ENCODE data around the gene BMP4.

BMP4 gene

DNA sequence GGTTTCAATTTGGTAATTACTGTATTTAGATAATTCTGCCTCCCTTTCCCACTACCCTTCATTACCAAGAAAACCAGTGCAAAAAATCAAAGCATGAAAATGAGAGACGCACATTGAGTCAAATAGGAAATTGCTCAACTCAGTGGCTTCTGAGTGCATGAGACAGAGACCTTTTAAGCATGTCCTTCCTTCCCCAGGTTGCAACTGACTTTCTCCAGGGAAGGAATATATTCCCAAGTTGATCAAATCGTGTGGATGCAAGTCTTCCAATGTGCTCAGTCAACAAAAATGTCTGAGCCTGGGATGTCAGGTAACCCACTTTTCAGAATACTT is 12.9 kb downstream of the BMP4 start:
- DNase-seq = no peak

GRCh38 chr14:53942970-53943750 is 13.5 kb downstream of the BMP4 start:
- DNase-seq = no peak

- no peak for DNase-seq
Measured at GRCh38 chr14:53938136-53938837, 18.3 kb downstream of the BMP4 start.

DNA sequence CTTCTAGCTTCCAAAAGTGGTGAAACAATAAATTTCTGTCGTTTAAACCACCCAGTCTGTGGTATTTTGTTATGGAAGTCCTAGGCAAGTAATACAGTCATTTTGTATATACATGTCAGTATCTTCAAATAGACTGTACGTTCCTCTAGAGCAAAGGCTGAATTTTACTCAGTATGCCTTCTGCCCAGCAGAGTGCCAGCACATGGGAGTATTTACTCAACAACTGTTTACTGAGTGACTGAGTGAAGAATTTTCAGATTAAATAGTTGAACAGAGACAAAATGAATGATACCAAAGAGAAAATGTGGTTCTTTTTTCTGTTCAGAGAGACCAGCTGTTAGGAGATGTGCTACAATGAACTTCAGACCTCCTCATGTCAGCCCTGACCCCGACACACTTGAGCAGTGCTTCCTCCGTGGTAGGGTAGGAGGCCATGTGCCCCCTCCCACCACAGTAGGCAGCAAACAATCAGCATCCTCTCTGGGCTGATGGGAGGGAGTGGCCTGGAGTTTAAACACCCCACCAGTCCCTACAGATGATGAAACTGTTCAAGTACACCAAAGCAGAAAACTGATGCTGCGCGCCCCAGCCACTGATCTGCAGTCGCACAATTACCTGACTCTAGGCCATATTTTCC is 21.7 kb downstream of the BMP4 start:
- DNase-seq = no peak

DNA sequence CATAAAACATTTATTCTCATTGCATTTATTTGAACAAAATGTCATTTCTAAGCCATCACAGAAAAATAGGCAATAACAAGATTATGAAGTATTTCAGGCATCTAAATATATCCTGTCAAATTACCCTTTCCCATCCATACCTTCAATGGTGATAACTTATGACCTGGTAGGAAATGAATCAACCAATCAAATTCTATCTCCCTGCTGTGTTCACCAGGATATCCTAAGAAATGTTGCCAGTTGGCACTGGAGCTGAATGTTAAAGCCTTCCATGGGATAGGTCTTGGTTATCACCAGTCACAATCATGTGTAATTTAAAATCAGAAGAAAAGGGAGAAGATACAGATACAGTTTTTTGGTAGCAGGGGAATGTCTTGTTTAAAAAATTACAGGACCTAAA is 23.7 kb downstream of the BMP4 start:
- DNase-seq = no peak

DNA sequence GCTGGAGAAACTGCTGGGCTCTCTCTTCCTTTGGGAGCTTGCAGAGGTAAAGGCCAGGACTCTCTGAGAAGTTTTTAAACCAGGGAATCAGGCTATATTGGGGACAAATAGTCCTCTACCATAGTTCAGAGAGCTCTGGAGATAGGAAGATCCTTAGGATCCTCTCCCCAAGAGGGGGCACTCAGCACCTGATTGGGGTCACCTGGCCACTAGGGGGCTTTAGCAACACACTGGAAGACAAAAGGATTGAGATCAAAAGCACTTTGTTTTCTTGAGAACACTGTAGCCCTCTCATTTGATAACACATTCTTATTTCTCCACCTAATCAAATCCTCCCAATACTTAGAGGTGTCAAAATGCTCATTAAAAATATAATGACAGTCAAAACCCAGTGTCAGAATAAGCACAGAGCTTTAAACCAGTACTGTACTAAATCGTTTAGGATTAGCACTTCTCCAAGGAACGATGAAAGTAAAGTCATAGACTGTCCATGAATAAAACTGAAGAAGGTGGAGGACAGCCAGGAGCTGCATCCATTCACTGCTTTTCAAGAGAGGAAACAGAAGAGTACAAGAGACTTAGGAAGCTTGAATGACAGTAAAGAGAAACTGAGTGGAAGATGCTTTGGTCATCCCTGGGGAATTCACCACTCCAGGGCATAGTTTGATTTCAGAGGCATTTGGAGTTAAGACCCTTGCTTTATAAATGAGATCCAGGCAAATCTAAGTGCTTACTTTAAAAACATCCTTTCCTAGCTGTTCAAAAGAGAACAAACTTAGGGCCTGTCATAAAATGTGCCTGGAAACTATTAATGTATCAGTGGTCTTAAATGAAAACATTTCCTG is 26.5 kb downstream of the BMP4 start:
- DNase-seq = peak in 1 of 2 donors; percentile 11

GRCh38 chr14:53927171-53927570 is 29.5 kb downstream of the BMP4 start:
- DNase-seq = no peak

GRCh38 chr14:53925201-53925766 is 31.3 kb downstream of the BMP4 start:
- DNase-seq = no peak

- no peak for DNase-seq
Measured at GRCh38 chr14:53924753-53925152, 31.9 kb downstream of the BMP4 start.

DNA sequence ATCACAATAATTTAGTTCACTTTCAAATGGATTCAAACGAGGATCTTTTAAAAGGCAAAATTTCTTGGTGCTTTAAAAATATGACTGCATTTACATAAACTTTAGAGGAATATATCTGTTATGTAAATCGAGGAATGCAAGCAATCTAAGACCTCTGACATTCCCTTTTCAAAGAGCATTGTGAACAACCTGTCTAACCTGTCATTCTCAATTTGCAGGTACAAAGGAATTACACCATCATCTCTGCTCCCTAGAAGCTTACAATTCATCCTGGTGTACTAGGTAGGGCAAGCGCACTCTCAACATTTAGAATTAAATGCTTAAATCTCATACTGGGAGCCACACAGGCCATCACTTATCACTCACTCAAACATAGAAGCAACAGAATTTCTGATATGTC is 35.6 kb downstream of the BMP4 start:
- DNase-seq = no peak

DNA sequence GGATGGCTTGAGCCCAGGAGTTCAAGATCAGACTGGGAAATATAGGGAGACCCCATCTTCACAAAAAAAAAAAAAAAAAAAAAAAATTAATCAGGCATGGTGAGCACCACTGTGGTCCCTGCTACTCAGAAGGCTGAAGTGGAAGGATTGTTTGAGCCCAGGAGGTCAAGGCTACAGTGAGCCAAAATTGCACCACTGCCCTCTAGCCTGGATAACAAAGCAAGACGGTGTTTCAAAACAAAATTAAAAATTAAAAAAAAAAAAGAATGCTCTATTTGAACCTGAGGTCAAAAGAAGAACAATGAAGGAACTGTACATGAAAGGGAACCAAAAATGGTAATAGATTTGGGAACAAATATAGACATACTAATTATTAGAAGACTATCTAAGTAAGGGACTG is 40.4 kb downstream of the BMP4 start:
- no peak for DNase-seq

DNA sequence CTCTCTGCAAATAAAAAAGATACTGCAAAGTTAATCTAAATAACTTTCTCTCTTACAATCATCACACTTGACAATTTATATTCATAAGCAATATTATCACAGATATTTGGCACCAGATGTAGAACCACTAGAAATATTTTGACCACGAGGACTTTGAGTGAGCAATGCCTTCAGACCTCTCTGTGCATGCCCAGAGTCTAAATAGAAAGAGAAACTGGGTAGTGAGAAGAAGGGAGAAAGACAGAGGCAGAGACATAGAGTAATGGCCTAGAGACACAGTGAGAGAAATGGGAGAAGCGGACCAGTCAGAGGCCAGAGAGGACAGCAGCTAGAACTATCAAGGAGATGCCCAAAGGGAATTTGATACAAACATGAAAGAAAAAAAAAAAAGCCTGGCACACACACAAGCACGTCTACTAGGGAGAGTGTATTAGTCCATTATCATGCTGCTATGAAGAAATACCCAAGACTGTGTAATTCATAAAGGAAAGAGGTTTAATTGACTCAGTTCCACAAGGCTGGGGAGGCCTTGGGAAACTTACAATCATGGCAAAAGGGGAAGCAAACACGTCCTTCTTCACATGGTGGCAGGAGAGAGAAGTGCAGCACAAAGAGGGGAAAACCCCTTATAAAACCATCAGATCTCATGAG is 41.1 kb downstream of the BMP4 start:
- no peak for DNase-seq

- DNase-seq = no peak
Measured at GRCh38 chr14:53912021-53912420, 44.6 kb downstream of the BMP4 start.

DNA sequence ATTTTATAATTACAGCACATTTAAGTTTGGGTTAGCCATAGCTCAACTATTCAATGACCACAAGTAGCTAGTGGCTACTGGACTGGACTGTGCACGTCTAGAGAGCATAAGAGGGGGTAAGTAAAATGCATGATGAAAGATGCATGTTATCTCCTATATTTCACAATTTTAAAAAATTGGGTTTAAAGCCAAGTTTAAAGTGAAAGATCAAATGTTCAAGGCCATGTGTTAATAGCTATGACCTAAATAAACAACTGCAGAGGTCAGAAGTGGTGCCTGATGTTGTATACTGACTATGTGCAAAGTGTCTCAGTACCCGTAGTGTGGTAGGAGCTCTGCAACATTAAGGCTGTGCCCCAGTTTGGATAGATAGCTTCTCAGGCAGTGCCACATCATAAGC is 48.2 kb downstream of the BMP4 start:
- DNase-seq = no peak

GRCh38 chr14:53902307-53902706 is 54.3 kb downstream of the BMP4 start:
- no peak for DNase-seq

DNA sequence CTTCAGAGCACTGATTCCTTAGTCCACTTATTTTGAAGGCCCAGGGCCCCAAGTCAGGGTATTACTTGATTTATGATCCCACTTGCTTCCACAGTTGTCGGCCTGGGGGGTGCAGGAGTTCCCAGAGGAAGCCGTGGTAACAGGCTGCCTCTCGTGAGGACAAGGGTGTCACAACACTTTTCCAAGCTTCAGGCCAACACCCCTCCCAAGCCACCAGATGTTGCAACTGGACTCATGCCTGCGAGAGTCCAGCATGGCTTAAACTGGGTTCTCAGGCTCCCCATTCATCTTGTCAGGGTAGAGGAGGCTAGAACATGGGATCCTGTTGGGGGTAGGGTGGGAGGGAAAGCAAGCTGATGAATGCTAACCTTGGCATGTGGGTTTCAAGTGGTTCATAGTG is 56.1 kb downstream of the BMP4 start:
- no peak for DNase-seq
